Measurements from ENCODE around the gene PRKG1. TPM values are rescaled to one million over a fixed set of nuclear protein-coding genes. Genes with fewer than 3 reads are reported as not detected.

Gene PRKG1
- total RNA-seq, 1 experiment from 2014 or later: 10.4 TPM

DNA sequence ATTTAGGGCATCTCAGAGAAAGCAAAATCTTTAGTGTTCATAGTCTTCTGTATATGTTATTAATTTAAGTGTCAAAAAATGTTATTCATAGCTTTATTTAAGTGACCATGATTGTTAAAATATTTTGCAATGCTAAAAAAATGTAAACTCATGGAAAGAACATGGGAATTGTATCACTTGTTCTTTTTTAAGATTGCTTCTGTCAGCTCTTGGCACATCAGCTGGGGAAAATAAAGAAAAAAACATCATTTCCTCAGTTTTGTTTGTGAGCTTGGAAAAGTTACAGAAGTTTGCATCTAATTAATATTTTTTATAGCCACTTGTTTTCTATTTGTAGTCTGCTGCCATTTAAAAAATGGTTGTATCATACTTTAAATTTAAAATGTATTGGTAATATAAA lies 911.0 kb downstream of the PRKG1 start:
- Mint-ChIP-seq H3K27ac (no peak overlapping the region), H3K27me3 (ENCODE audit: low read depth) (no peaks in the 10 kb centered on the region; the same call in 1 of the 2 replicates), H3K4me1 (no peaks in the 10 kb centered on the region; a peak in 1 of 4 replicates), H3K9me3 (peaks cover 3 to 8% of the 10 kb centered on the region in 2 experiments; a peak in 3 of 5 replicates), H3K4me3 (no peak overlapping the region), H3K36me3 (ENCODE audit: insufficient read depth in 1 of 3, low read depth in 3 of 3) (peaks cover 0 to 6% (median 0%) of the 10 kb centered on the region in 3 experiments; a peak in 4 of 7 replicates)
- Histone ChIP-seq H3K56ac (ENCODE audit: insufficient read length, low read depth, low read length) (no peak overlapping the region), H3K27ac (ENCODE audit: insufficient read length, low read depth, low read length) (no peak overlapping the region), H2AFZ (ENCODE audit: low read length) (no peak overlapping the region), H2AK5ac (ENCODE audit: insufficient read length, low read length) (no peak overlapping the region), H2BK120ac (ENCODE audit: low read depth, low read length, poor library complexity, severe bottlenecking) (no peak overlapping the region), H2BK12ac (ENCODE audit: insufficient read length, low read depth, low read length) (no peak overlapping the region), H4K20me1 (ENCODE audit: control insufficient read depth, insufficient read depth, insufficient read length) (no peaks in the 10 kb centered on the region), H3K18ac (ENCODE audit: insufficient read length, low read depth, low read length) (no peak overlapping the region), H3T11ph (ENCODE audit: low read length) (no peak overlapping the region), H3K23ac (ENCODE audit: insufficient read length, low read depth, low read length) (no peak overlapping the region), H3K23me2 (ENCODE audit: insufficient read length, low read depth, low read length, poor library complexity, severe bottlenecking) (no peaks in the 10 kb centered on the region), H3K9me3 (ENCODE audit: control insufficient read depth, low read depth, low read length) (no peaks in the 10 kb centered on the region), H3K14ac (ENCODE audit: insufficient read depth, low read length) (no peak overlapping the region), H3K27me3 (ENCODE audit: insufficient read depth, low read length) (no peaks in the 10 kb centered on the region), H2BK15ac (ENCODE audit: low read depth, low read length) (no peak overlapping the region), H4K5ac (ENCODE audit: insufficient read length, low read depth, low read length) (no peak overlapping the region), H3K4me1 (ENCODE audit: insufficient read depth, low read length) (no peaks in the 10 kb centered on the region; the same call in 1 of the 2 replicates), H3K4ac (ENCODE audit: low read depth, low read length) (no peak overlapping the region), H3K4me2 (ENCODE audit: insufficient read depth, insufficient read length, low read length) (no peak overlapping the region), H2BK20ac (ENCODE audit: low read depth, low read length, poor library complexity, severe bottlenecking) (no peak overlapping the region), H2BK5ac (ENCODE audit: insufficient read length, low read length) (no peak overlapping the region), H4K91ac (ENCODE audit: insufficient read length, low read depth, low read length) (no peak overlapping the region), H3K9ac (ENCODE audit: extremely low read depth, insufficient read length, low read length) (no peak overlapping the region), H4K8ac (replicated peaks; ENCODE audit: insufficient read length, low read depth, low read length) (no peak overlapping the region), H3K79me2 (ENCODE audit: insufficient read depth, low read length) (no peaks in the 10 kb centered on the region), H3K79me1 (ENCODE audit: insufficient read depth, low read depth, low read length, poor library complexity, severe bottlenecking) (no peaks in the 10 kb centered on the region)
- TF ChIP-seq CTCF (conservative IDR thresholded peaks at IDR 0.05): no peak
- DNase-seq: no peak

All from H9 (cell line).